B cell (primary cell): ENCODE data around the gene DTD1. TPM values are rescaled to one million over a fixed set of nuclear protein-coding genes. Genes with fewer than 3 reads are reported as not detected.

Source experiments
- ATAC-seq: fragments of 200-7000 bp; cut with Tn5 transposase; one replicate; pipeline ENCODE4 v1.10.0; 2021; ENCODE audit warnings: low read depth, mild to moderate bottlenecking, moderate number of reproducible peaks, moderate library complexity
- CTCF ChIA-PET: fragments of 350-600 bp; sonication (Branson Sonifier 250); formaldehyde crosslinking; loops from one replicate; lab custom pipeline; 2021; ENCODE audit warnings: antibody characterized with exemption, inconsistent platforms; lab: Charles Lee
- POLR2A ChIA-PET: fragments of 350-600 bp; sonication (Branson Sonifier 250); formaldehyde crosslinking; loops from one replicate; lab custom pipeline; 2021; ENCODE audit warnings: antibody characterized with exemption; lab: Charles Lee
- DNase-seq: peaks from one replicate; pipeline ENCODE4 v3.0.0; 2013
- H2AFZ ChIP-seq: 2 replicates; pipeline ENCODE4 v1.6.1; 2012; ENCODE audit warnings: mild to moderate bottlenecking, low read depth, low read length; ENCODE audit not compliant: insufficient read depth, poor library complexity, severe bottlenecking
- H3K27ac ChIP-seq, 2 donors: 1 replicate in 1 of 2; 2 replicates in 1 of 2; pipeline ENCODE4 v1.5.1; 2012 to 2013; ENCODE audit warnings: low read length in 2 of 2, mild to moderate bottlenecking in 2 of 2, moderate library complexity in 1 of 2
- H3K27me3 ChIP-seq, 4 experiments: fragments of 200-600 bp in 1 of 4; sonication (generic) in 1 of 4; replicated peaks in 1 of 4; 1 replicate in 2 of 4; 2 replicates in 2 of 4; pipeline versions ENCODE4 v1.6.1 to v1.7.0; 2013 to 2016; ENCODE audit warnings: low read length in 3 of 4, mild to moderate bottlenecking in 2 of 4, mixed read lengths in 1 of 4, moderate library complexity in 1 of 4; ENCODE audit not compliant: insufficient read depth in 4 of 4, control insufficient read depth in 3 of 4; ENCODE audit errors: control extremely low read depth in 1 of 4
- H3K36me3 ChIP-seq, 2 experiments: replicated peaks in 1 of 2; 1 replicate in 1 of 2; 2 replicates in 1 of 2; pipeline versions ENCODE4 v1.6.1 to v1.7.1; 2013; ENCODE audit warnings: low read length in 1 of 2; ENCODE audit not compliant: insufficient read depth in 2 of 2, control insufficient read depth in 1 of 2; ENCODE audit errors: control extremely low read depth in 1 of 2, extremely low read depth in 1 of 2
- H3K4me1 ChIP-seq, 2 donors: fragments of 200-600 bp in 1 of 2; sonication (generic) in 1 of 2; 1 replicate in 1 of 2; 2 replicates in 1 of 2; pipeline versions ENCODE4 v1.5.1 to v1.6.1; 2013 to 2017; ENCODE audit warnings: low read length in 2 of 2; ENCODE audit not compliant: control insufficient read depth in 2 of 2, insufficient read depth in 2 of 2
- H3K4me2 ChIP-seq: replicated peaks from 2 replicates; pipeline ENCODE3; 2012; ENCODE audit warnings: mild to moderate bottlenecking, low read depth, low read length; ENCODE audit not compliant: poor library complexity, severe bottlenecking
- H3K4me3 ChIP-seq, 5 experiments: fragments of 200-600 bp in 1 of 5; sonication (generic) in 1 of 5; 1 replicate in 3 of 5; 2 replicates in 2 of 5; pipeline versions ENCODE4 v1.5.1 to v1.7.0; 2011 to 2016; ENCODE audit warnings: low read length in 4 of 5, mild to moderate bottlenecking in 4 of 5, low read depth in 2 of 5, control low read depth in 1 of 5, moderate library complexity in 1 of 5; ENCODE audit not compliant: insufficient read depth in 1 of 5; ENCODE audit errors: control extremely low read depth in 1 of 5, extremely low read depth in 1 of 5
- H3K79me2 ChIP-seq: fragments of 200-600 bp; sonication (generic); one replicate; pipeline ENCODE4 v1.6.0; 2016; ENCODE audit warnings: low read length; ENCODE audit not compliant: control insufficient read depth, insufficient read depth
- H3K9ac ChIP-seq: fragments of 200-600 bp; sonication (generic); 2 replicates; pipeline ENCODE4 v1.6.1; 2017; ENCODE audit warnings: mild to moderate bottlenecking, low read length, moderate library complexity
- H3K9me3 ChIP-seq, 3 donors: one replicate each; pipeline versions ENCODE4 v1.6.1 to v1.7.1; 2013; ENCODE audit warnings: low read length in 2 of 3; ENCODE audit not compliant: control insufficient read depth in 2 of 3, insufficient read depth in 1 of 3; ENCODE audit errors: control extremely low read depth in 1 of 3
- H4K20me1 ChIP-seq: 2 replicates; pipeline ENCODE4 v1.6.0; 2012; ENCODE audit warnings: mild to moderate bottlenecking, low read length; ENCODE audit not compliant: insufficient read depth, control insufficient read depth, poor library complexity, severe bottlenecking
- H3K27ac Mint-ChIP-seq: one replicate; pipeline ENCODE4 v1.8.0; 2021; ENCODE audit warnings: mixed read lengths
- H3K27me3 Mint-ChIP-seq: one replicate; pipeline ENCODE4 v1.8.0; 2021; ENCODE audit warnings: mixed read lengths
- H3K4me1 Mint-ChIP-seq: one replicate; pipeline ENCODE4 v1.8.0; 2021; ENCODE audit warnings: mixed read lengths
- H3K4me3 Mint-ChIP-seq: one replicate; pipeline ENCODE4 v1.8.0; 2021; ENCODE audit warnings: mixed read lengths
- H3K9me3 Mint-ChIP-seq: one replicate; pipeline ENCODE4 v1.8.0; 2022; ENCODE audit warnings: mixed read lengths; ENCODE audit not compliant: insufficient read depth
- EZH2 ChIP-seq: IDR thresholded peaks from 2 replicates; pipeline ENCODE4 v1.6.1; 2012; ENCODE audit warnings: borderline replicate concordance, low read depth, mild to moderate bottlenecking, moderate library complexity, low read length; ENCODE audit not compliant: insufficient read depth, poor library complexity, severe bottlenecking
- WGBS: methylation state at CpG from one replicate; pipeline ENCODE4 v1.1.5; 2013; ENCODE audit warnings: missing lambda C conversion rate; ENCODE audit not compliant: insufficient coverage; 5-methylcytosine and 5-hydroxymethylcytosine counted together
- intact Hi-C: fragments of 100-400 bp; cut with micrococcal nuclease; formaldehyde crosslinking; loops from one replicate; pipeline ENCODE4 v1.10.0; 2022
- polyA plus RNA-seq: library from polyadenylated mRNA; depleted of rRNA; stranded (reverse); fragments of >200 nt; gene quantifications from 2 replicates; pipeline ENCODE4 v1.2.3, GENCODE V29; 2012
- total RNA-seq, 2 donors: library from RNA; stranded (reverse); fragments of 120-200 nt in 1 of 2; gene quantifications; 1 replicate in 1 of 2; 2 replicates in 1 of 2; pipeline versions ENCODE4 v1.2.3 to v1.2.4, GENCODE V29; 2013 to 2022
- TF ChIP-seq, protein P1 (sequence below): fragments of 200-600 bp; IDR thresholded peaks from one replicate; pipeline ENCODE4 v1.8.0; 2022; ENCODE audit warnings: antibody characterized with exemption, mild to moderate bottlenecking

DTD1 gene
- total and polyA plus RNA-seq, 2 donors (not counting 1 experiment from before 2014, with no cell fraction given) = 18.7 to 20.4 TPM

GRCh38 chr20:18585134-18585533 is 2.7 kb upstream of the DTD1 start:
- peaks cover 0 to 12% (median 3%) of the 10 kb centered on the region in 4 experiments for H3K27me3 ChIP-seq
- H3K27ac Mint-ChIP-seq = no peak overlapping the region

DNA sequence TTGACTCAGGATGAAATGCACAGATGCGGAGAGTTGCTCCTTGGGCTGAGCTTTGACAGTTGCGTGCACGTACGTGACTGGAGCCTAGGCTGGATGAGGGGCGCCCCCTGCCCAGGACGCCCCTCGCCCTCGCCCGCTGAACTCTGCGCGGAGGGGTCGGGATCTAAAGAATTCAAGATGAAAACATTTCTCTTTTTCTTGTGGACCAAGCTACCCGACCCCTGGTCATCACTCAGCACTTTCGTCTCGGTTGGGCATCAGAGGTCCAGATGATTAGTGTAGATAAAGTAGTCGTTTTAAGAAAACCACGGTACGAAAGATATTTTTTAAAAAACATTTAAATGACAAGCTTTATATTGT is 700 bp downstream of the DTD1 start:
- DNase-seq = no peak

More at GRCh38 chr20:18585134-18585533, 2.7 kb upstream of the DTD1 start:
- intact Hi-C loops = loop anchor here (5.0 kb wide), 1 partner anchor 448 kb away; the partner anchor contains the start of genes KAT14 and PET117
- DNase-seq (no peak), ATAC-seq (no peak)
- CTCF ChIA-PET = no interaction called here
- 100% methylated on average over 2 of the region's 2 CpGs for whole genome bisulfite sequencing
- Histone ChIP-seq H3K4me3 (no peak overlapping the region), H2AFZ (no peak overlapping the region), H3K36me3 (no peaks in the 10 kb centered on the region), H3K9ac (no peak overlapping the region), H3K79me2 (no peaks in the 10 kb centered on the region), H4K20me1 (no peaks in the 10 kb centered on the region), H3K4me2 (no peak overlapping the region), H3K27ac (no peak overlapping the region), H3K4me1 (peaks cover 17% of the 10 kb centered on the region in 2 donors), H3K9me3 (no peaks in the 10 kb centered on the region)
- H3K4me1 Mint-ChIP-seq = peaks cover 23% of the 10 kb centered on the region
- H3K9me3 Mint-ChIP-seq = no peaks in the 10 kb centered on the region
- TF ChIP-seq, protein P1, sequence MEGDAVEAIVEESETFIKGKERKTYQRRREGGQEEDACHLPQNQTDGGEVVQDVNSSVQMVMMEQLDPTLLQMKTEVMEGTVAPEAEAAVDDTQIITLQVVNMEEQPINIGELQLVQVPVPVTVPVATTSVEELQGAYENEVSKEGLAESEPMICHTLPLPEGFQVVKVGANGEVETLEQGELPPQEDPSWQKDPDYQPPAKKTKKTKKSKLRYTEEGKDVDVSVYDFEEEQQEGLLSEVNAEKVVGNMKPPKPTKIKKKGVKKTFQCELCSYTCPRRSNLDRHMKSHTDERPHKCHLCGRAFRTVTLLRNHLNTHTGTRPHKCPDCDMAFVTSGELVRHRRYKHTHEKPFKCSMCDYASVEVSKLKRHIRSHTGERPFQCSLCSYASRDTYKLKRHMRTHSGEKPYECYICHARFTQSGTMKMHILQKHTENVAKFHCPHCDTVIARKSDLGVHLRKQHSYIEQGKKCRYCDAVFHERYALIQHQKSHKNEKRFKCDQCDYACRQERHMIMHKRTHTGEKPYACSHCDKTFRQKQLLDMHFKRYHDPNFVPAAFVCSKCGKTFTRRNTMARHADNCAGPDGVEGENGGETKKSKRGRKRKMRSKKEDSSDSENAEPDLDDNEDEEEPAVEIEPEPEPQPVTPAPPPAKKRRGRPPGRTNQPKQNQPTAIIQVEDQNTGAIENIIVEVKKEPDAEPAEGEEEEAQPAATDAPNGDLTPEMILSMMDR = no peak
- no peak for TF ChIP-seq EZH2
- H3K4me3 Mint-ChIP-seq = no peak overlapping the region
- POLR2A ChIA-PET = no interaction called here
- peaks cover 19% of the 10 kb centered on the region for H3K27me3 Mint-ChIP-seq

More for the DNA sequence above, 700 bp downstream of the DTD1 start:
- ATAC-seq = no peak
- H3K4me1 Mint-ChIP-seq = peaks cover 23% of the 10 kb centered on the region
- peak overlapping the region; percentile 86 for H3K27ac Mint-ChIP-seq
- Histone ChIP-seq H3K4me3 (peak overlapping the region; percentile 47 to 77 (median 73)), H3K36me3 (no peaks in the 10 kb centered on the region), H3K9ac (peak overlapping the region; percentile 78), H3K9me3 (no peaks in the 10 kb centered on the region), H3K4me2 (peak overlapping the region; percentile 93), H4K20me1 (no peaks in the 10 kb centered on the region), H3K27ac (peak overlapping the region; percentile 0 to 58), H3K79me2 (no peaks in the 10 kb centered on the region), H3K27me3 (peaks cover 0 to 10% (median 2%) of the 10 kb centered on the region in 4 experiments), H2AFZ (peak overlapping the region; percentile 95), H3K4me1 (peaks cover 17% of the 10 kb centered on the region in 2 donors)
- TF ChIP-seq EZH2 = no peak
- TF ChIP-seq, protein P1 = no peak
- intact Hi-C loops = loop anchor here (2.0 to 5.0 kb wide), 2 partner anchors 176 to 451 kb away; partner anchors contain the start of genes KAT14 and PET117
- WGBS = 8% methylated on average over 12 of the region's 18 CpGs
- H3K9me3 Mint-ChIP-seq = no peaks in the 10 kb centered on the region
- POLR2A ChIA-PET = interaction anchor here (0.7 to 1.3 kb wide), 3 partner anchors 22 to 92 kb away, joined by 3 to 8 read pairs (median 4); partner anchors contain the start of genes RBBP9, SEC23B and SMIM26
- peaks cover 8% of the 10 kb centered on the region for H3K27me3 Mint-ChIP-seq
- CTCF ChIA-PET = interaction anchor here (0.6 to 1.2 kb wide), 4 partner anchors 81 to 622 kb away, joined by 3 to 5 read pairs (median 3); partner anchors contain the start of gene SEC23B
- peak overlapping the region; percentile 90 for H3K4me3 Mint-ChIP-seq
